Endothelial cell (in vitro differentiated cells): Measurements from ENCODE around the gene RPP30. TPM values are rescaled to one million over a fixed set of nuclear protein-coding genes. Genes with fewer than 3 reads are reported as not detected.
"Not testable (repeated sequence)": the region's sequence is repeated elsewhere in the genome, so short reads cannot be mapped to it uniquely, and the experiment has no call there.

ENCODE experiments used
- DNase-seq: peaks from one replicate; pipeline ENCODE4 v3.0.0; 2021; ENCODE audit warnings: low spot score
- H3K27ac Mint-ChIP-seq: one replicate; pipeline ENCODE4 v1.8.0; 2021; ENCODE audit warnings: mixed read lengths, inconsistent platforms; ENCODE audit not compliant: unreplicated experiment
- H3K27me3 Mint-ChIP-seq: one replicate; pipeline ENCODE4 v1.8.0; 2021; ENCODE audit warnings: mild to moderate bottlenecking, moderate library complexity, mixed read lengths, inconsistent platforms; ENCODE audit not compliant: unreplicated experiment
- H3K36me3 Mint-ChIP-seq: one replicate; pipeline ENCODE4 v1.8.0; 2021; ENCODE audit warnings: mild to moderate bottlenecking, low read depth, mixed read lengths, inconsistent platforms; ENCODE audit not compliant: unreplicated experiment
- H3K4me1 Mint-ChIP-seq: one replicate; pipeline ENCODE4 v1.8.0; 2021; ENCODE audit warnings: mild to moderate bottlenecking, mixed read lengths, inconsistent platforms; ENCODE audit not compliant: unreplicated experiment
- H3K4me3 Mint-ChIP-seq: one replicate; pipeline ENCODE4 v1.8.0; 2021; ENCODE audit warnings: mild to moderate bottlenecking, mixed read lengths, inconsistent platforms; ENCODE audit not compliant: unreplicated experiment
- H3K9me3 Mint-ChIP-seq: one replicate; pipeline ENCODE4 v1.8.0; 2021; ENCODE audit warnings: mixed read lengths, inconsistent platforms; ENCODE audit not compliant: unreplicated experiment
- CTCF ChIP-seq: fragments of 200-600 bp; sonication (generic); IDR thresholded peaks from one replicate; pipeline ENCODE4 v1.5.0; 2021; ENCODE audit warnings: antibody characterized with exemption; ENCODE audit not compliant: unreplicated experiment
- total RNA-seq: library from RNA; stranded (reverse); fragmentation: NEBNext Ultra II Directional; extraction: Animal tissue kit (Norgen Biotek cat#: 25700); gene quantifications from one replicate; pipeline ENCODE4 v1.2.1, GENCODE V29; 2021; ENCODE audit not compliant: unreplicated experiment

Gene RPP30
- total RNA-seq, 1 donor from 2014 or later = 53.0 TPM

- H3K9me3 Mint-ChIP-seq = no peaks in the 10 kb centered on the region
- H3K27ac Mint-ChIP-seq = no peak overlapping the region
- H3K4me3 Mint-ChIP-seq = no peak overlapping the region
- peaks cover 16% of the 10 kb centered on the region for H3K36me3 Mint-ChIP-seq
- H3K27me3 Mint-ChIP-seq = no peaks in the 10 kb centered on the region
- no peak for DNase-seq
- no peak for TF ChIP-seq CTCF
- no peaks in the 10 kb centered on the region for H3K4me1 Mint-ChIP-seq
Observed at GRCh38 chr10:90893190-90893589, 21.4 kb downstream of the RPP30 start.

- not testable (repeated sequence) for H3K36me3 Mint-ChIP-seq, H3K4me3 Mint-ChIP-seq, H3K27me3 Mint-ChIP-seq, H3K27ac Mint-ChIP-seq, H3K9me3 Mint-ChIP-seq, H3K4me1 Mint-ChIP-seq, DNase-seq
Observed at GRCh38 chr10:90896916-90897315, 25.1 kb downstream of the RPP30 start.

DNA sequence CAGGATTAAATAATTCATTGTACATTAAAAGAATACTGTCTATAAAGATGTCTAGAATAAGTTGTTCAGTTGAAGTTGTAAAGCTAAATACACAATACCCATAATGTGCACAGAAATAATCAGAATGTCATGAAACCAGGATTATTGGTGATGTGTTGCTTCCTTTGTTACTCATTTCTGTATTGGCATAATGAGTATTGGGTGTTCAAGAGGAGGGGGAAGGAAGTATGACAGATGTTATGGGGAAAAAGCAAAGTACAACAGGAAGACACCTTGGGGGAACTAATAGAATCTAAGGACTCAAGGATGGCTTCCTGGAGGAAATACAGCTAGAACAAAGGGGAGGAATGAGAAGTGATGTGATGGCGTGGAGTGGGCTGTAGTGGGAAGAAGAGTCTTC is 34.2 kb downstream of the RPP30 start:
- H3K4me3 Mint-ChIP-seq = no peak overlapping the region
- H3K36me3 Mint-ChIP-seq = peaks cover 10% of the 10 kb centered on the region
- peak overlapping the region; percentile 6 for H3K27ac Mint-ChIP-seq
- no peak for TF ChIP-seq CTCF
- no peak for DNase-seq
- H3K27me3 Mint-ChIP-seq = peaks cover 2% of the 10 kb centered on the region
- H3K4me1 Mint-ChIP-seq = peaks cover 11% of the 10 kb centered on the region
- H3K9me3 Mint-ChIP-seq = no peaks in the 10 kb centered on the region

DNA sequence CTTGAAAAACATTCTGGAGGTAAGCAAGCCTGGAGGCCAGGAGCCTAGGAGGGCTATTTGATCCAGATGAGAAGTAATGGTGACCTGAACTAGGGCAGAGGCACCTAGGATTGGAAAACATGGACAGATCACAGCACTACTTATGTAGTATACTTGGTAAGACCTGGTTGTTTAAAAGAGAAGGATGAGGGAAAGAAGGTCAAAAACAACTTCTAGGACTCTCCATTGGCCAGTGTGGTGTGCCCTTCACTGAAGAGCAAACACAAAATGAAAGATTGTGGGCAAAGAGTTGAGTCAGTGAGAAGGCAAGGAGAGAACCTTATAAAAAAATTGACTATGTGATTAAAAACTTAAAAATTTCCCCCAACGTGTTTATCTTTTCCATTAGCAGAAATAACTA is 34.8 kb downstream of the RPP30 start:
- no peak for TF ChIP-seq CTCF

DNA sequence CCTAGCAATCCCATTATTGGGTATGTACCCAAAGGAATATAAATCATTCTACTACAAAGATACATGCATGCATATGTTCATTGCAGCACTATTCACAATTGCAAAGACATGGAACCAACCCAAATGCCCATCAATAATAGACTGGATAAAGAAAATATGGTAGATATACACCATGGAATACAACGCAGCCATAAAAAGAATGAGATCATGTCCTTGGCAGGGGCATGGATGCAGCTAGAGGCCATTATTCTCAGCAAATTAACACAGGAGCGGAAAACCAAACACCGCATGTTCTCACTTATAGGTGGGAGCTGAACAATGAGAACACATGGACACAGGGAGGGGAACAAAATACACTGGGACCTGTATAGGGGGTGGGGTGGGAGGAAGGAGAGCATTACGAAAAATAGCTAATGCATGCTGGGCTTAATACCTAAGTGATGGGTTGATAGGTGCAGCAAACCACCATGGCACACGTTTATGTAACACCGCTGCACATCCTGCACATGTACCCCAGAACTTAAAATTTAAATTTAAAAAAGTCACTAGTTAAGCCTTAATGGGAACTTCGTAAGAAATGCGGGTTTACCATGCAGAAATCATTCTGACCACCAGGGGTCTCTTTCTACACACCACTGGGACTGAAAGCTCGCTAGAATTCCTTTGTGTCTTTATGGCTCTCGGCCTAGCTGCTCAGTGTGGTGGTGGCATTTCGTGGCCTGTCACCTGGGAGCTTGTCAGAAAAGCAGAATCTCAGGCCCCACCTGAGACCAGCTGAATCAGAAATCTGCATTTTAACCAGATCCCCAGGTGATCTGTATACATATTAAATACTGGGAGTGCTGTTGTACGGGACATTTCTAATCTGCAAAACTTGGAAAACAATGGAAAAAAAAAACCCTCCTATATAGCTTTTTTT is 39.6 kb downstream of the RPP30 start:
- Mint-ChIP-seq H3K36me3 (peaks cover 3% of the 10 kb centered on the region), H3K27ac (peak overlapping the region; percentile 86), H3K27me3 (peaks cover 4% of the 10 kb centered on the region), H3K4me3 (no peak overlapping the region), H3K9me3 (no peaks in the 10 kb centered on the region), H3K4me1 (peaks cover 13% of the 10 kb centered on the region)
- peak; percentile 68 for DNase-seq
- peak; percentile 95 for TF ChIP-seq CTCF

More for the DNA sequence above, 34.8 kb downstream of the RPP30 start:
- peaks cover 10% of the 10 kb centered on the region for H3K36me3 Mint-ChIP-seq
- no peak overlapping the region for H3K27ac Mint-ChIP-seq
- no peak for DNase-seq
- H3K9me3 Mint-ChIP-seq = no peaks in the 10 kb centered on the region
- peaks cover 4% of the 10 kb centered on the region for H3K27me3 Mint-ChIP-seq
- H3K4me3 Mint-ChIP-seq = no peak overlapping the region
- peaks cover 11% of the 10 kb centered on the region for H3K4me1 Mint-ChIP-seq
